KMS-11 (cell line): ENCODE data around the gene CPT2.
"Not testable (repeated sequence)": the region's sequence is repeated elsewhere in the genome, so short reads cannot be mapped to it uniquely, and the experiment has no call there.

Source experiments
- H2AFZ ChIP-seq: fragments of 200-600 bp; sonication (generic); 2 replicates; pipeline ENCODE4 v1.6.1; 2016; ENCODE audit warnings: antibody characterized with exemption, mixed run types, low read depth
- H3K27ac ChIP-seq: fragments of 200-600 bp; sonication (generic); 2 replicates; pipeline ENCODE4 v1.6.1; 2016; ENCODE audit warnings: mild to moderate bottlenecking, mixed run types
- H3K27me3 ChIP-seq: fragments of 200-600 bp; sonication (generic); 2 replicates; pipeline ENCODE4 v1.6.1; 2017; ENCODE audit warnings: mild to moderate bottlenecking, low read depth, mixed run types, moderate library complexity; ENCODE audit not compliant: insufficient read depth
- H3K36me3 ChIP-seq: fragments of 200-600 bp; sonication (generic); 2 replicates; pipeline ENCODE4 v1.6.1; 2017; ENCODE audit warnings: mild to moderate bottlenecking, mixed run types; ENCODE audit not compliant: insufficient read depth
- H3K4me1 ChIP-seq: fragments of 200-600 bp; sonication (generic); 2 replicates; pipeline ENCODE4 v1.6.1; 2016; ENCODE audit warnings: mild to moderate bottlenecking, low read depth, mixed run types; ENCODE audit not compliant: poor library complexity, severe bottlenecking
- H3K4me2 ChIP-seq: fragments of 200-600 bp; sonication (generic); 2 replicates; pipeline ENCODE4 v1.7.0; 2016; ENCODE audit warnings: mild to moderate bottlenecking, mixed run types
- H3K4me3 ChIP-seq: fragments of 200-600 bp; sonication (generic); IDR thresholded peaks from 2 replicates; pipeline ENCODE4 v1.6.1; 2017; ENCODE audit warnings: low read depth, low read length, mixed read lengths; ENCODE audit not compliant: insufficient read depth
- H3K79me2 ChIP-seq: fragments of 200-600 bp; sonication (generic); 2 replicates; pipeline ENCODE4 v1.6.1; 2016; ENCODE audit warnings: low read depth, mixed run types; ENCODE audit not compliant: insufficient read depth
- H3K9ac ChIP-seq: fragments of 200-600 bp; sonication (generic); 2 replicates; pipeline ENCODE4 v1.6.1; 2016; ENCODE audit warnings: mild to moderate bottlenecking, mixed run types
- H4K20me1 ChIP-seq: fragments of 200-600 bp; sonication (generic); 2 replicates; pipeline ENCODE4 v1.6.1; 2016; ENCODE audit warnings: mild to moderate bottlenecking, mixed run types; ENCODE audit not compliant: insufficient read depth
- TF ChIP-seq, protein P1 (sequence below): fragments of 200-600 bp; sonication (generic); conservative IDR thresholded peaks from 2 replicates; pipeline ENCODE4 v1.6.1; 2017; ENCODE audit warnings: low read depth, mild to moderate bottlenecking, antibody characterized with exemption, low read length, moderate library complexity, mixed read lengths

Gene CPT2

GRCh38 chr1:53182111-53182593 is 14.5 kb upstream of the CPT2 start:
- Histone ChIP-seq H4K20me1 (no peaks in the 10 kb centered on the region), H2AFZ (peak overlapping the region; percentile 19; the same call in 1 of the 2 replicates), H3K4me2 (no peak overlapping the region), H3K4me1 (no peaks in the 10 kb centered on the region), H3K36me3 (no peaks in the 10 kb centered on the region), H3K27me3 (no peaks in the 10 kb centered on the region), H3K79me2 (no peaks in the 10 kb centered on the region), H3K4me3 (no peak overlapping the region), H3K9ac (no peak overlapping the region), H3K27ac (no peak overlapping the region)
- TF ChIP-seq, protein P1, sequence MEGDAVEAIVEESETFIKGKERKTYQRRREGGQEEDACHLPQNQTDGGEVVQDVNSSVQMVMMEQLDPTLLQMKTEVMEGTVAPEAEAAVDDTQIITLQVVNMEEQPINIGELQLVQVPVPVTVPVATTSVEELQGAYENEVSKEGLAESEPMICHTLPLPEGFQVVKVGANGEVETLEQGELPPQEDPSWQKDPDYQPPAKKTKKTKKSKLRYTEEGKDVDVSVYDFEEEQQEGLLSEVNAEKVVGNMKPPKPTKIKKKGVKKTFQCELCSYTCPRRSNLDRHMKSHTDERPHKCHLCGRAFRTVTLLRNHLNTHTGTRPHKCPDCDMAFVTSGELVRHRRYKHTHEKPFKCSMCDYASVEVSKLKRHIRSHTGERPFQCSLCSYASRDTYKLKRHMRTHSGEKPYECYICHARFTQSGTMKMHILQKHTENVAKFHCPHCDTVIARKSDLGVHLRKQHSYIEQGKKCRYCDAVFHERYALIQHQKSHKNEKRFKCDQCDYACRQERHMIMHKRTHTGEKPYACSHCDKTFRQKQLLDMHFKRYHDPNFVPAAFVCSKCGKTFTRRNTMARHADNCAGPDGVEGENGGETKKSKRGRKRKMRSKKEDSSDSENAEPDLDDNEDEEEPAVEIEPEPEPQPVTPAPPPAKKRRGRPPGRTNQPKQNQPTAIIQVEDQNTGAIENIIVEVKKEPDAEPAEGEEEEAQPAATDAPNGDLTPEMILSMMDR: peak; percentile 99

- H3K4me1 ChIP-seq: no peaks in the 10 kb centered on the region
- no peak overlapping the region for H3K27ac ChIP-seq
- no peaks in the 10 kb centered on the region for H3K79me2 ChIP-seq
- no peaks in the 10 kb centered on the region for H3K27me3 ChIP-seq
- H3K4me2 ChIP-seq: no peak overlapping the region
- H3K9ac ChIP-seq: no peak overlapping the region
- H3K4me3 ChIP-seq: no peak overlapping the region
- H3K36me3 ChIP-seq: no peaks in the 10 kb centered on the region
- H4K20me1 ChIP-seq: no peaks in the 10 kb centered on the region
- TF ChIP-seq, protein P1: no peak
- 0 out of 2 replicates have a peak overlapping the region, but pooled peaks have one; percentile 11 for H2AFZ ChIP-seq
Measured at GRCh38 chr1:53182716-53183094, 13.9 kb upstream of the CPT2 start.

DNA sequence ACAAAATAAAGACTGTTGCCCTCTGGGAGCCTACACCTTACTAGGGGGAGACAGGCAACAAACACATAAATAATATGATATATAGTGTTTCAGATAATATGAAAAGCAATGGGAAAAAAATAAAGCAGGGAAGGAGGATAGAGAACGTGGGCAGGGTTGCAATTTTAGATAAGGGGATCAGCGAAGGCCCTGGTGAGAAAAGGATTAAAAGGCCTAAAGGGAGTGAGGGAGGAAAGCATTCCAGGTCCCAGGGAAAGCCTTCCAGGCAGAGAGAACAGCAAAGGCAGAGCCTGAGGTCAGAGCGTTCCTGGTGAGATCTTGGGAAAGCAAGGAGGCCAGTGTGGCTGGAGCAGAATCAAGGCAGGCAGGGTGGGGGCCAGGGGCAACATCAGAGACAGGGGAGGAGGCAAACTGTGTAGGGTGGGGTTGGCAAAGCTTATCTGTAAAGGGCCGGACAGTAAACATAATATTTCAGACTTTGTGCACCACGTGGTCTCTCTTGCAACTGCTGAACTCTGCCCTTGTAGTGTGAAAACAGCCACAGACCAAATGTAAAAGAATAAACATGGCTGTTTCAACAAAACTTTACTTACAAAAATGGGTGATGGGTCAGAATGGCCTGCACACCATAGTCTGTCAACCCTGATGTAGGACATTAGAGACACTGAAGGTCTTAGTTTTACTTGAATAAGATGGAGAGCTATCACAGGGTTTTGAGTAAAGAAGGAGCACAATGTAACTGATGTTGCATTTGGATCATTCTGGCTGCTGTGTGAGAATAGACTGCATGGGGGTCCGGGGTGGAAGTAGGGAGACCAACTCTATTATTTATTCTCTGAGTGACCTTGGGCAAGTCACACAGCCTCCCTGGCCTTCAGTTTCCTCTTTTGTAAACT is 13.3 kb upstream of the CPT2 start:
- H3K4me1 ChIP-seq: no peaks in the 10 kb centered on the region
- H3K79me2 ChIP-seq: no peaks in the 10 kb centered on the region
- no peaks in the 10 kb centered on the region for H3K36me3 ChIP-seq
- no peak overlapping the region for H3K27ac ChIP-seq
- no peaks in the 10 kb centered on the region for H3K27me3 ChIP-seq
- no peak overlapping the region for H3K9ac ChIP-seq
- H3K4me3 ChIP-seq: no peak overlapping the region
- no peak overlapping the region for H3K4me2 ChIP-seq
- H2AFZ ChIP-seq: no peak overlapping the region
- TF ChIP-seq, protein P1: no peak
- no peaks in the 10 kb centered on the region for H4K20me1 ChIP-seq

- H3K79me2 ChIP-seq: not testable (repeated sequence)
Measured at GRCh38 chr1:53185955-53186297, 10.7 kb upstream of the CPT2 start.

More at GRCh38 chr1:53185955-53186297, 10.7 kb upstream of the CPT2 start:
- not testable (repeated sequence) for H3K36me3 ChIP-seq, H3K4me1 ChIP-seq, H3K9ac ChIP-seq, H3K4me3 ChIP-seq, H3K27me3 ChIP-seq, H2AFZ ChIP-seq, H4K20me1 ChIP-seq, H3K4me2 ChIP-seq, H3K27ac ChIP-seq
- TF ChIP-seq, protein P1: peak; percentile 39; the same call in 1 of the 2 replicates
